Measurements from ENCODE around the gene ST6GAL1. TPM values are rescaled to one million over a fixed set of nuclear protein-coding genes. Genes with fewer than 3 reads are reported as not detected.
A peak's percentile ranks its signal among the peaks of the same experiment; 100 is the strongest.

Gene ST6GAL1
- total and polyA plus RNA-seq, 2 of the 8 experiments (the other 6 are each of a cell fraction or from before 2014, with no cell fraction given), result 62.8 to 80.9 TPM

DNA sequence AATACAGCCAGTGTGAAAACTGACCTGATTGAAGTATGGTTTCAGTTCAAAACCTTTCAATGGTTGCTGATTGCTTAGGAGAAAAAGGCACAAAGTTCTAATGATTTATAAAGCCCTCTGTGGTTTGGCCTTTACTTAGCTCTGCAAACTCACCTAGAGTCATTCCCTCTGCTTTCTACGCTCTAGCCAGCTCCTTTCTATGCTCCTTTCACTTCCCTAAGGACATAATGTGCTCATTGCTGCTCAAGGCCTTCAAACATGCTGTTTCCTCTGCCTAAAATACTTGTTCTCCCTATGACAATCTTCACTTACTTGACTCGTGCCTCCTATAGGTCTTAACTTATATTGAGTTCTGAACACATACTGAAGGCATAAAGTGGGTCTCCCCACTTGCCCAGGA lies 190.0 kb downstream of the ST6GAL1 start:
- H3K79me2 ChIP-seq (ENCODE audit: control insufficient read depth in 1 of 2, insufficient read depth in 2 of 2, low read length in 2 of 2), result no peaks in the 10 kb centered on the region
- no peak overlapping the region for H4K91ac ChIP-seq (replicated peaks; ENCODE audit: insufficient read length, low read length)
- no peak overlapping the region for H2BK12ac ChIP-seq (ENCODE audit: low read depth, low read length)
- H4K5ac ChIP-seq (ENCODE audit: insufficient read length, low read depth, low read length), result no peak overlapping the region
- no peak overlapping the region for H3K9ac ChIP-seq (replicated peaks in 1 of 4; ENCODE audit: extremely low read depth in 1 of 4, low read depth in 3 of 4, low read length in 3 of 4)
- DNase-seq (ENCODE audit: low read depth in 1 of 2, low spot score in 2 of 2) (no peak), FAIRE-seq (no peak)
- CTCF ChIA-PET (ENCODE audit: partially characterized antibody), result interaction anchor here (2.0 kb wide), 1 partner anchor 19 kb away, joined by 8 read pairs; the partner anchor contains the start of gene RPL39L
- H3K18ac ChIP-seq (ENCODE audit: extremely low read depth, low read length), result no peak overlapping the region
- H3K27ac ChIP-seq (ENCODE audit: low read depth, low read length), result no peak overlapping the region
- H2BK20ac ChIP-seq (ENCODE audit: low read length), result no peak overlapping the region
- no peak overlapping the region for H3K56ac ChIP-seq (replicated peaks; ENCODE audit: insufficient read length, low read depth, low read length)
- no peak overlapping the region for H3K14ac ChIP-seq (ENCODE audit: insufficient read length)
- H3K4me3 ChIP-seq (ENCODE audit: extremely low read depth in 1 of 4, insufficient read depth in 2 of 4, low read depth in 3 of 4, low read length in 4 of 4), result no peak overlapping the region
- peak overlapping the region; percentile 35 for H3K23ac ChIP-seq (ENCODE audit: insufficient read length)
- H3K27me3 ChIP-seq (replicated peaks in 1 of 4; ENCODE audit: control insufficient read depth in 3 of 4, extremely low read depth in 1 of 4, insufficient read depth in 3 of 4, low read length in 3 of 4), result no peaks in the 10 kb centered on the region
- no peak overlapping the region for H2AFZ ChIP-seq (ENCODE audit: low read length)
- no peaks in the 10 kb centered on the region for H3K9me3 ChIP-seq (ENCODE audit: insufficient read depth in 2 of 2, low read depth in 1 of 2, low read length in 1 of 2)
- peaks cover 0 to 7% (median 0%) of the 10 kb centered on the region in 4 experiments; a peak in 3 of 8 replicates for H3K36me3 ChIP-seq (ENCODE audit: control insufficient read depth in 2 of 4, insufficient read depth in 4 of 4, low read length in 3 of 4)
- H3K4me2 ChIP-seq (ENCODE audit: insufficient read depth in 1 of 2, low read depth in 2 of 2, low read length in 2 of 2), result no peak overlapping the region
- no peak overlapping the region for H2BK15ac ChIP-seq (ENCODE audit: low read length)
- no peak overlapping the region for H2AK5ac ChIP-seq (ENCODE audit: low read depth, low read length)
- H4K8ac ChIP-seq (ENCODE audit: extremely low read depth, insufficient read depth, low read length), result no peak overlapping the region
- 91% methylated on average over 2 of the region's 2 CpGs; no CpG with 5 or more reads in 1 of the 2 experiments for WGBS, 2 experiments (ENCODE audit: extremely low coverage in 1 of 2, insufficient coverage in 1 of 2, insufficient read length in 1 of 2, insufficient replicate concordance in 2 of 2, low coverage in 1 of 2, low lambda C conversion rate in 2 of 2, missing lambda C conversion rate in 1 of 2)
- peaks cover 0 to 1% of the 10 kb centered on the region in 2 experiments for H4K20me1 ChIP-seq (replicated peaks in 1 of 2; ENCODE audit: control insufficient read depth in 1 of 2, insufficient read depth in 2 of 2, low read length in 2 of 2)
- no peaks in the 10 kb centered on the region for H3K79me1 ChIP-seq (ENCODE audit: low read depth, low read length)
- H3K4me1 ChIP-seq (replicated peaks in 1 of 4; ENCODE audit: control insufficient read depth in 3 of 4, insufficient read depth in 4 of 4, low read length in 3 of 4), result no peaks in the 10 kb centered on the region
- H3K4ac ChIP-seq (replicated peaks; ENCODE audit: insufficient read length, low read depth, low read length), result no peak overlapping the region
- no peak overlapping the region for H2BK120ac ChIP-seq (replicated peaks; ENCODE audit: low read depth, low read length)
- POLR2A ChIA-PET (ENCODE audit: partially characterized antibody), result no interaction called here
- H3K23me2 ChIP-seq (ENCODE audit: low read depth, low read length), result no peaks in the 10 kb centered on the region
- H2BK5ac ChIP-seq (ENCODE audit: low read depth, low read length), result no peak overlapping the region
- TF ChIP-seq, protein P1, sequence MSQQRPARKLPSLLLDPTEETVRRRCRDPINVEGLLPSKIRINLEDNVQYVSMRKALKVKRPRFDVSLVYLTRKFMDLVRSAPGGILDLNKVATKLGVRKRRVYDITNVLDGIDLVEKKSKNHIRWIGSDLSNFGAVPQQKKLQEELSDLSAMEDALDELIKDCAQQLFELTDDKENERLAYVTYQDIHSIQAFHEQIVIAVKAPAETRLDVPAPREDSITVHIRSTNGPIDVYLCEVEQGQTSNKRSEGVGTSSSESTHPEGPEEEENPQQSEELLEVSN (IDR thresholded peaks at IDR 0.05), result no peak
- TF ChIP-seq TAF1 (IDR thresholded peaks at IDR 0.05; ENCODE audit: low read depth, low read length), result no peak
- TF ChIP-seq SIX5 (IDR thresholded peaks at IDR 0.05; ENCODE audit: low read depth, low read length), result no peak
- TF ChIP-seq TBP (IDR thresholded peaks at IDR 0.05; ENCODE audit: low read depth, low read length), result no peak
- no peak for TF ChIP-seq SIN3A (conservative IDR thresholded peaks at IDR 0.05 in 1 of 2, IDR thresholded peaks at IDR 0.05 in 1 of 2; ENCODE audit: low read depth in 1 of 2, low read length in 2 of 2)
- TF ChIP-seq EGR1 (IDR thresholded peaks at IDR 0.05; ENCODE audit: borderline replicate concordance, low read depth, low read length), result no peak
- no peak for TF ChIP-seq SP4 (IDR thresholded peaks at IDR 0.05; ENCODE audit: low read length)
- no peak for TF ChIP-seq CTBP2 (IDR thresholded peaks at IDR 0.05; ENCODE audit: borderline replicate concordance, insufficient read depth, insufficient read length, low read length)
- TF ChIP-seq EZH2 (IDR thresholded peaks at IDR 0.05; ENCODE audit: low read depth, low read length, severe bottlenecking), result no peak
- no peak for TF ChIP-seq RFX5 (IDR thresholded peaks at IDR 0.05; ENCODE audit: borderline replicate concordance, low read depth, low read length)
- no peak for TF ChIP-seq SP1 (IDR thresholded peaks at IDR 0.05; ENCODE audit: low read depth, low read length)
- TF ChIP-seq BCL11A (IDR thresholded peaks at IDR 0.05; ENCODE audit: low read depth in 2 of 2, low read length in 2 of 2), result no peak
- TF ChIP-seq TAF7 (optimal IDR thresholded peaks at IDR 0.05; ENCODE audit: borderline replicate concordance, low read depth, low read length), result no peak

All from H1 (cell line).